ENCODE measurements around the gene IER5L. TPM values are rescaled to one million over a fixed set of nuclear protein-coding genes. Genes with fewer than 3 reads are reported as not detected.

IER5L gene
- total RNA-seq, 4 donors from 2014 or later: 4.3 to 8.2 (median 6.2) TPM

DNA sequence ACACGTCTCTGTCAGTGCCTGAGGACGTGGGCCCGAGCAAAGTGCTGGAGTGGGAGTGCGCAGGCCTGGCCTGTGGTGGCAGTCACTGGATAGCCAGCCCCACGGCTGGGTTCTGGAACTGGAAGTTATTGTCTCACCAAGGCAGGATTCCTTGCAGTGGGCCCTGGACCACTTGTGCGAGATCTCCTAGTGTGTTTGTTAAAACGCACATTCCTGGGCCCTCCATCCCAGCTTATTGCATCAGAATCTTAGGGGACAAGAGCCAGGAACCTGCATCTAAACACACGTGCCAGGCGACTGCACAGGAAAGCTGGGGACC is 40.0 kb downstream of the IER5L start:
- H3K4me3 ChIP-seq: no peak overlapping the region
- H3K27ac ChIP-seq: peak overlapping the region; percentile 100
- no peaks in the 10 kb centered on the region for H3K27me3 ChIP-seq
- H3K36me3 ChIP-seq: peaks cover 41% of the 10 kb centered on the region
- H3K9me3 ChIP-seq: no peaks in the 10 kb centered on the region
- H3K4me1 ChIP-seq: peaks cover 58% of the 10 kb centered on the region
- DNase-seq (ENCODE audit: low spot score in 2 of 2): no peak
- no peak for TF ChIP-seq POLR2AphosphoS5 (IDR thresholded peaks at IDR 0.05)
- TF ChIP-seq, protein P1, sequence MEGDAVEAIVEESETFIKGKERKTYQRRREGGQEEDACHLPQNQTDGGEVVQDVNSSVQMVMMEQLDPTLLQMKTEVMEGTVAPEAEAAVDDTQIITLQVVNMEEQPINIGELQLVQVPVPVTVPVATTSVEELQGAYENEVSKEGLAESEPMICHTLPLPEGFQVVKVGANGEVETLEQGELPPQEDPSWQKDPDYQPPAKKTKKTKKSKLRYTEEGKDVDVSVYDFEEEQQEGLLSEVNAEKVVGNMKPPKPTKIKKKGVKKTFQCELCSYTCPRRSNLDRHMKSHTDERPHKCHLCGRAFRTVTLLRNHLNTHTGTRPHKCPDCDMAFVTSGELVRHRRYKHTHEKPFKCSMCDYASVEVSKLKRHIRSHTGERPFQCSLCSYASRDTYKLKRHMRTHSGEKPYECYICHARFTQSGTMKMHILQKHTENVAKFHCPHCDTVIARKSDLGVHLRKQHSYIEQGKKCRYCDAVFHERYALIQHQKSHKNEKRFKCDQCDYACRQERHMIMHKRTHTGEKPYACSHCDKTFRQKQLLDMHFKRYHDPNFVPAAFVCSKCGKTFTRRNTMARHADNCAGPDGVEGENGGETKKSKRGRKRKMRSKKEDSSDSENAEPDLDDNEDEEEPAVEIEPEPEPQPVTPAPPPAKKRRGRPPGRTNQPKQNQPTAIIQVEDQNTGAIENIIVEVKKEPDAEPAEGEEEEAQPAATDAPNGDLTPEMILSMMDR (IDR thresholded peaks at IDR 0.05): no peak
- TF ChIP-seq EP300 (IDR thresholded peaks at IDR 0.05): no peak
- TF ChIP-seq POLR2A (IDR thresholded peaks at IDR 0.05): no peak
- WGBS: 80% methylated on average over 5 of the region's 9 CpGs

DNA sequence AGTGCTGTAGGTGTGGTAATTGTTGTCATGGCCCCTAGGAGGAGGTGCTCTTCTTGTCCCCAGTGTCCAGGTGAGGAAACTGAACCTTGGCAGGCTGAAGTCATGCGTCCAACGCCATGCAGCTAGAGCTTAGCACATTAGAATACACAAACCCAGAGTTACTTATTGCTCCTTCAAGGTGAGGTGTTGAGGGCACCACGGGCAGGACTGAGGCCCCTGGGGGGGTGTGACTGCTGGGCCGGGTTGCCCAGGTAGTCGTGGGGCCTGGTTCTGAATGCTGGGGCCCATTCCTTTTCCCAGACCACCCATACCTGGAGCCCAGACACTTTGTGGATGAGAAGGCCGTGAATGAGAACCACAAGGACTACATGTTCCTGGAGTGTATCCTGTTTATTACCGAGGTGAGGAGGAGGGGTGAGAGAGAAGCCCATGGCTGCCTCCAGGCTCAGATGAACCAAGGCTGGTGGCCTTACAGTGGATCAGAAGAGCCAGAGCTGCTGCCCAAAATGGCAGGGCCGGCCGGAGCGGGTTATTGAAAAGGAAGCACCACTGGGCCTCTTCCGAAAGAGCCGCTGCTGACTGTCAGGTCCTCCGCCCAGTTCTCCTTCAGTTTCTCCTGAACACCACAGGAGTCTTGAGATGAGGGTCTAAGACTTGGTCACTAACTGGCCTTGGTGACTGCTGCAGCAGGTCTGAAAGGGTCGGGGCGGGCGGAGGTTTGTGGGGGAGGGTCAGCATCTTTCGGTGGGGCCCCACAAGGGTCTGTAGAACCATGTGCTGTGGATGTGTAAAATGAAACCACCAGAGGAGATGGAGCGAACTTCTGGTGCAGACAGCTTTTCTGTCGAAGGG is 40.5 kb downstream of the IER5L start:
- Histone ChIP-seq H3K27ac (peak overlapping the region; percentile 100), H3K4me3 (no peak overlapping the region), H3K27me3 (no peaks in the 10 kb centered on the region), H3K4me1 (peaks cover 52% of the 10 kb centered on the region), H3K9me3 (no peaks in the 10 kb centered on the region), H3K36me3 (peaks cover 43% of the 10 kb centered on the region)
- TF ChIP-seq, protein P1 (IDR thresholded peaks at IDR 0.05): no peak
- no peak for TF ChIP-seq POLR2A (IDR thresholded peaks at IDR 0.05)
- no peak for TF ChIP-seq POLR2AphosphoS5 (IDR thresholded peaks at IDR 0.05)
- no peak for TF ChIP-seq EP300 (IDR thresholded peaks at IDR 0.05)
- no peak for DNase-seq (ENCODE audit: low spot score in 2 of 2)
- WGBS: 70% methylated on average over 12 of the region's 19 CpGs

DNA sequence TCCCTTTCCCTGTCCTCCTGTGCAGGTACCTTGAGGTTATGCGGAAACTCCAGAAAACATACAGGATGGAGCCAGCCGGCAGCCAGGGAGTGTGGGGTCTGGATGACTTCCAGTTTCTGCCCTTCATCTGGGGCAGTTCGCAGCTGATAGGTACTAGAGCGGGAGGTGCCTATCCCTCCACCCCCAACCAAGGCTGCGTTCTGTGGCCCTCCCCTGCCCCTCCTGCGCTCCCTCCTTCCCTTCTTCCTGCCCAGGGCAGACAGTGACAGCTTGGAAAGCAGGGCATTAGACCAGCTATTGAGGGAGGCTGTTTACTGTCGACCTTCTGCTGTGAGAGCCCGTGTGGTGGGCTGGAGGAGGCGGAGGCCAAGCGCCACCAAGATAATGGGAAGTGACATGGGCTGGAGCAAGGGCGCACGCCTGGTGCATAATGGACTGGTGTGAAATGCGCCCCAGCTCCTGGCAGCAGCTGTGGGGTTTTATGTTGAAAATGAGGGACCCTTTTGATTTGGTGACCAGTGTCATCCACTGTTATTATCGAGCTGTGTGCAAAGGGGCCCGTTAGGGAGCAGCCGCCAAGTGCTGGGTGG is 41.5 kb downstream of the IER5L start:
- TF ChIP-seq POLR2AphosphoS5 (IDR thresholded peaks at IDR 0.05) (no peak), POLR2A (IDR thresholded peaks at IDR 0.05) (no peak), EP300 (IDR thresholded peaks at IDR 0.05) (no peak)
- TF ChIP-seq, protein P1 (IDR thresholded peaks at IDR 0.05): no peak
- Histone ChIP-seq H3K4me1 (peaks cover 48% of the 10 kb centered on the region), H3K27me3 (no peaks in the 10 kb centered on the region), H3K9me3 (no peaks in the 10 kb centered on the region), H3K27ac (no peak overlapping the region), H3K36me3 (peaks cover 43% of the 10 kb centered on the region), H3K4me3 (no peak overlapping the region)
- DNase-seq (ENCODE audit: low spot score in 2 of 2): no peak
- 80% methylated on average over 15 of the region's 16 CpGs for WGBS

DNA sequence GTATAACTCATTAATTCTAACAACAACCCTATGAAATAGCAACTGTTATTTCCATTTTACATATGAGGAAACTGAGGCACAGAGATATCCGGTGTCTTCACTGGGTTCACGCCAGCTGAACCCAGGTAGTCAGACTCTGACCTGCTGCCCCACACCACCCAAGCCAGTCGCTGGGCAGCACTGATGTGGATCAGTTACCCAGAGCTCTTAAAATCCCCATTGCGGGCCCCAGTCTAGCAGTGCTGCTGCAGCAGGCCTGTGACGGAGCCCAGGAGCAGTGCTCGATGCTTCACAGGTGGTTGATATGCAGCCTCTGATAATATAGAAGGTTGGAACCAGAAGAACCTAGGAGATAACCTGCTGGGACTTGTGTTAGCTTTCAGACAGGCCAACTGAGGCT is 42.6 kb downstream of the IER5L start:
- TF ChIP-seq POLR2AphosphoS5 (IDR thresholded peaks at IDR 0.05) (no peak), EP300 (IDR thresholded peaks at IDR 0.05) (no peak), POLR2A (IDR thresholded peaks at IDR 0.05) (no peak)
- TF ChIP-seq, protein P1 (IDR thresholded peaks at IDR 0.05): no peak
- Histone ChIP-seq H3K9me3 (no peaks in the 10 kb centered on the region), H3K4me1 (peaks cover 41% of the 10 kb centered on the region), H3K36me3 (peaks cover 46% of the 10 kb centered on the region), H3K27ac (no peak overlapping the region), H3K27me3 (no peaks in the 10 kb centered on the region), H3K4me3 (no peak overlapping the region)
- DNase-seq (ENCODE audit: low spot score in 2 of 2): no peak
- WGBS: 92% methylated on average over 6 of the region's 6 CpGs

DNA sequence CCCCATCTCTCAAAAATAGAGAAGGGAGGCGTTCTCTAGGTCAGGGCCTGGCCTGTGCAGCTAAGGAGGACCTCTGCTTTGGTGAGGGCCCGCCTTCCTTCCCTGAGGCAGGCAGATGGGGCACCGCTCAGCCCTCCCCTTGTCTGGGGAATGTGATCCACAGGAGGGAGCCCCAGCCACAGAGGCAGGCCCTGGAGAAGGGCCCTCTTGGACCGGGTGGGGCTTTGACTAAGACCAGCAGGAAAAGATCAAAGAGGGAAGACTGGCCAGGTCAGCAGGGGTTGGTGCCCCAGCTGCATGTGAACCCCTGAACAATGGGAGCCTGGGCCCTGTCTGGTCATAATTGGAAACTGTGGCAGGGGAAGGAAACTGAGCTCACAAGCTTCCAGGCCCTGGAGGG is 45.0 kb downstream of the IER5L start:
- H3K4me1 ChIP-seq: peaks cover 20% of the 10 kb centered on the region
- no peak for TF ChIP-seq POLR2AphosphoS5 (IDR thresholded peaks at IDR 0.05)
- TF ChIP-seq POLR2A (IDR thresholded peaks at IDR 0.05): no peak
- no peak for TF ChIP-seq EP300 (IDR thresholded peaks at IDR 0.05)
- TF ChIP-seq, protein P1 (IDR thresholded peaks at IDR 0.05): no peak
- no peak overlapping the region for H3K4me3 ChIP-seq
- no peaks in the 10 kb centered on the region for H3K9me3 ChIP-seq
- no CpG with 5 or more reads among the region's 4 CpGs for WGBS
- DNase-seq (ENCODE audit: low spot score in 2 of 2): no peak
- no peaks in the 10 kb centered on the region for H3K27me3 ChIP-seq
- no peak overlapping the region for H3K27ac ChIP-seq
- peaks cover 55% of the 10 kb centered on the region for H3K36me3 ChIP-seq
